IMR-90 (cell line): ENCODE results near the gene FANCD2OS. TPM values are rescaled to one million over a fixed set of nuclear protein-coding genes. Genes with fewer than 3 reads are reported as not detected.
A peak's percentile ranks its signal among the peaks of the same experiment; 100 is the strongest.
"Not testable (repeated sequence)": the region's sequence is repeated elsewhere in the genome, so short reads cannot be mapped to it uniquely, and the experiment has no call there.

Experiments used
- ATAC-seq: fragments of 200-7000 bp; cut with Tn5 transposase; 2 replicates; pipeline ENCODE4 v1.9.1; 2020; ENCODE audit warnings: low read depth, mild to moderate bottlenecking, moderate library complexity
- BruUV-seq: library from RNA; stranded (reverse); fragments of 400-500 nt; replicated peaks from 2 replicates; lab custom pipeline; 2021; lab: Mats Ljungman, UMichigan
- CTCF ChIA-PET: fragments of 300-600 bp; formaldehyde crosslinking; extraction: SDS; loops from one replicate; lab custom pipeline; 2021; ENCODE audit warnings: antibody characterized with exemption; lab: Yijun Ruan, JAX
- POLR2A ChIA-PET: fragments of 300-600 bp; sonication (Branson Sonifier 250); formaldehyde crosslinking; loops from one replicate; lab custom pipeline; 2022; ENCODE audit warnings: antibody characterized with exemption; ENCODE audit not compliant: unreplicated experiment; lab: Charles Lee
- DNase-seq: peaks from one replicate; pipeline ENCODE4 v3.0.0; 2013
- H2AFZ ChIP-seq: replicated peaks from 2 replicates; pipeline ENCODE3; 2013; ENCODE audit warnings: low read length, mild to moderate bottlenecking; ENCODE audit not compliant: poor library complexity
- H2AK5ac ChIP-seq: 2 replicates; pipeline ENCODE4 v1.6.1; 2013; ENCODE audit warnings: low read depth, low read length, inconsistent platforms
- H2AK9ac ChIP-seq: replicated peaks from 2 replicates; pipeline ENCODE3; 2013; ENCODE audit warnings: mild to moderate bottlenecking, low read depth, low read length, moderate library complexity; ENCODE audit not compliant: poor library complexity
- H2BK120ac ChIP-seq: 2 replicates; pipeline ENCODE4 v1.6.1; 2013; ENCODE audit warnings: low read depth, low read length, inconsistent platforms
- H2BK15ac ChIP-seq: 3 replicates; pipeline ENCODE4 v1.6.1; 2013; ENCODE audit warnings: low read depth, low read length, inconsistent platforms
- H2BK20ac ChIP-seq: 2 replicates; pipeline ENCODE4 v1.6.1; 2013; ENCODE audit warnings: low read depth, mild to moderate bottlenecking, inconsistent platforms, low read length, moderate library complexity
- H2BK5ac ChIP-seq: 2 replicates; pipeline ENCODE4 v1.6.1; 2013; ENCODE audit warnings: mild to moderate bottlenecking, low read depth, low read length, inconsistent platforms; ENCODE audit not compliant: poor library complexity, severe bottlenecking
- H3K14ac ChIP-seq: replicated peaks from 2 replicates; pipeline ENCODE4 v1.6.1; 2013; ENCODE audit warnings: low read depth, low read length, inconsistent platforms
- H3K18ac ChIP-seq: 2 replicates; pipeline ENCODE4 v1.6.1; 2013; ENCODE audit warnings: low read depth, low read length, control low read depth
- H3K23ac ChIP-seq: 2 replicates; pipeline ENCODE4 v1.6.1; 2013; ENCODE audit warnings: low read depth, low read length, inconsistent platforms
- H3K27ac ChIP-seq: 2 replicates; pipeline ENCODE4 v1.5.1; 2013; ENCODE audit warnings: mild to moderate bottlenecking, control low read depth, low read length; ENCODE audit not compliant: insufficient read depth
- H3K27me3 ChIP-seq: 2 replicates; pipeline ENCODE4 v1.6.1; 2013; ENCODE audit warnings: low read length; ENCODE audit not compliant: control insufficient read depth, insufficient read depth
- H3K36me3 ChIP-seq: 2 replicates; pipeline ENCODE4 v1.6.1; 2013; ENCODE audit warnings: low read length, mixed read lengths; ENCODE audit not compliant: control insufficient read depth, insufficient read depth
- H3K4ac ChIP-seq: 2 replicates; pipeline ENCODE4 v1.6.1; 2013; ENCODE audit warnings: low read depth, low read length, inconsistent platforms
- H3K4me1 ChIP-seq: 2 replicates; pipeline ENCODE4 v1.6.1; 2013; ENCODE audit warnings: low read length, mixed read lengths; ENCODE audit not compliant: control insufficient read depth, insufficient read depth
- H3K4me2 ChIP-seq: 2 replicates; pipeline ENCODE4 v1.6.1; 2013; ENCODE audit warnings: low read depth, mild to moderate bottlenecking, control low read depth, low read length, moderate library complexity
- H3K4me3 ChIP-seq: 2 replicates; pipeline ENCODE4 v1.5.1; 2013; ENCODE audit warnings: low read depth, mild to moderate bottlenecking, control low read depth, low read length, moderate library complexity; ENCODE audit not compliant: insufficient read depth
- H3K56ac ChIP-seq: 2 replicates; pipeline ENCODE4 v1.6.1; 2013; ENCODE audit warnings: low read length, inconsistent platforms; ENCODE audit not compliant: insufficient read depth; ENCODE audit errors: extremely low read depth
- H3K79me1 ChIP-seq, 2 experiments: 2 replicates each; pipeline ENCODE4 v1.6.1; 2013; ENCODE audit warnings: low read length in 2 of 2, inconsistent platforms in 1 of 2, low read depth in 1 of 2
- H3K9ac ChIP-seq: 2 replicates; pipeline ENCODE4 v1.6.1; 2013; ENCODE audit warnings: low read depth, low read length, control low read depth
- H3K9me1 ChIP-seq: 2 replicates; pipeline ENCODE4 v1.6.1; 2013; ENCODE audit warnings: low read length, inconsistent platforms; ENCODE audit not compliant: insufficient read depth
- H3K9me3 ChIP-seq: 2 replicates; pipeline ENCODE4 v1.6.1; 2013; ENCODE audit warnings: low read length; ENCODE audit not compliant: control insufficient read depth, insufficient read depth
- H4K20me1 ChIP-seq: 2 replicates; pipeline ENCODE4 v1.6.1; 2013; ENCODE audit warnings: low read length, inconsistent platforms; ENCODE audit not compliant: insufficient read depth
- H4K5ac ChIP-seq: 2 replicates; pipeline ENCODE4 v1.6.1; 2013; ENCODE audit warnings: mild to moderate bottlenecking, low read depth, low read length, control low read depth
- H4K8ac ChIP-seq, 2 experiments: 2 replicates each; pipeline ENCODE4 v1.6.1; 2013; ENCODE audit warnings: low read depth in 2 of 2, low read length in 2 of 2, control low read depth in 1 of 2, inconsistent platforms in 1 of 2
- H4K91ac ChIP-seq: 2 replicates; pipeline ENCODE4 v1.6.1; 2013; ENCODE audit warnings: low read depth, low read length, inconsistent platforms; ENCODE audit not compliant: insufficient read depth
- CEBPB ChIP-seq: IDR thresholded peaks from 2 replicates; pipeline ENCODE4 v1.6.1; 2012; ENCODE audit warnings: low read depth, low read length, improper control_type of control experiment
- RAD21 ChIP-seq: IDR thresholded peaks from 2 replicates; pipeline ENCODE4 v1.6.1; 2012; ENCODE audit warnings: low read length, improper control_type of control experiment
- RCOR1 ChIP-seq: IDR thresholded peaks from 2 replicates; pipeline ENCODE4 v1.6.1; 2012; ENCODE audit warnings: mild to moderate bottlenecking, low read length, improper control_type of control experiment; ENCODE audit not compliant: insufficient replicate concordance
- RFX5 ChIP-seq: IDR thresholded peaks from 2 replicates; pipeline ENCODE4 v1.8.0; 2012; ENCODE audit warnings: low read depth, mild to moderate bottlenecking, low read length, moderate library complexity
- WGBS, 2 experiments: methylation state at CpG; one replicate each; pipeline versions ENCODE4 v1.1.5 to v1.1.7; 2013; ENCODE audit warnings: missing lambda C conversion rate in 2 of 2; ENCODE audit not compliant: insufficient read length in 1 of 2; ENCODE audit errors: extremely low coverage in 2 of 2; 5-methylcytosine and 5-hydroxymethylcytosine counted together
- dilution Hi-C: fragments of 300-500 bp; cut with HindIII; formaldehyde crosslinking; loops from one replicate; pipeline ENCODE4 v1.14.3; 2018; ENCODE audit warnings: low sequenced_read_pairs; ENCODE audit not compliant: unreplicated experiment
- in situ Hi-C: fragments of 300-500 bp; cut with MboI; formaldehyde crosslinking; loops from 3 replicates; pipeline ENCODE4 v1.14.3; 2019; ENCODE audit warnings: low sequenced_read_pairs, inconsistent platforms, mixed read lengths
- intact Hi-C: fragments of 100-400 bp; cut with micrococcal nuclease; formaldehyde crosslinking; loops from 2 replicates; pipeline ENCODE4 v1.10.0; 2022
- polyA plus RNA-seq, 3 experiments: library from polyadenylated mRNA; depleted of rRNA; stranded (reverse); fragments of >200 nt; gene quantifications; 2 replicates each; pipeline ENCODE4 v1.2.3, GENCODE V29; 2012; ENCODE audit warnings: low replicate concordance in 1 of 3
- total RNA-seq: library from RNA; depleted of rRNA; stranded (reverse); fragments of >200 nt; gene quantifications from 2 replicates; pipeline ENCODE4 v1.2.3, GENCODE V29; 2012

The FANCD2OS gene
- total and polyA plus RNA-seq, 2 of the 4 experiments (the other 2 are of a cell fraction): not detected

DNA sequence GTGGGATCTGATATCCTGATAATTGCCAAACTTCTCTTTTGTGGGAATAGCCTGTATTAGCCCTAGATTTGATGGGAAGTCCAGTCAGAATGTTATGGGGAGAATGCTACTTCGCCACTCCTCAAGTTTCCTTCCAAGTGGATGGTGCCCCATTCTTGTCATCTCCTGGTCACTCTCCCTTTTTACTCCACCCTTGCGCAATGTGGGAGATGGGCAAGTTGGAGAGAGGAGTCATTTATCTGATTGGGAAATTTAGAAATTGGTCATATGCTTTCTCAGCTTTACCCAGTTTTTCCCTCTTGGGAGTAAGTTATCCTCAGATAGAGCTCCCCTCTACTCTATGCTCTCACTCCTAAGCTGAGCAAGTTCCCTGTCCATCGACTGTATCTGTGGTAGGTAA, 14.4 kb downstream of the FANCD2OS start:
- no peaks in the 10 kb centered on the region for H3K79me1 ChIP-seq
- H3K23ac ChIP-seq: no peak overlapping the region
- CTCF ChIA-PET: no interaction called here
- H2AK9ac ChIP-seq: no peak overlapping the region
- no peak overlapping the region for H2AK5ac ChIP-seq
- H2BK20ac ChIP-seq: no peak overlapping the region
- H3K36me3 ChIP-seq: peaks cover 6% of the 10 kb centered on the region; the same call in 1 of the 2 replicates
- no peak overlapping the region for H4K8ac ChIP-seq
- no peak overlapping the region for H3K27ac ChIP-seq
- no peak overlapping the region for H4K5ac ChIP-seq
- H3K9me3 ChIP-seq: no peaks in the 10 kb centered on the region
- no CpG with 5 or more reads among the region's 3 CpGs for WGBS, 2 experiments
- ATAC-seq (no peak), DNase-seq (no peak)
- no peaks in the 10 kb centered on the region for H3K27me3 ChIP-seq
- no peak overlapping the region for H3K14ac ChIP-seq
- no peak overlapping the region for H3K4ac ChIP-seq
- no peak overlapping the region for H3K56ac ChIP-seq
- peaks cover 6% of the 10 kb centered on the region; the same call in 1 of the 2 replicates for H3K9me1 ChIP-seq
- no TSS peak for BruUV-seq
- no peak overlapping the region for H3K4me3 ChIP-seq
- H2AFZ ChIP-seq: no peak overlapping the region
- H4K91ac ChIP-seq: no peak overlapping the region
- no peak overlapping the region for H3K4me2 ChIP-seq
- no peak overlapping the region for H2BK5ac ChIP-seq
- H2BK120ac ChIP-seq: no peak overlapping the region
- no peak overlapping the region for H3K18ac ChIP-seq
- H4K20me1 ChIP-seq: no peaks in the 10 kb centered on the region
- H2BK15ac ChIP-seq: no peak overlapping the region
- H3K4me1 ChIP-seq: peaks cover 3% of the 10 kb centered on the region
- dilution Hi-C loops (no loop called here), intact Hi-C loops (no loop called here), in situ Hi-C loops (no loop called here)
- POLR2A ChIA-PET: no interaction called here
- no peak overlapping the region for H3K9ac ChIP-seq
- no peak for TF ChIP-seq RFX5
- peak; percentile 71 for TF ChIP-seq CEBPB
- TF ChIP-seq RAD21: no peak
- TF ChIP-seq RCOR1: no peak

DNA sequence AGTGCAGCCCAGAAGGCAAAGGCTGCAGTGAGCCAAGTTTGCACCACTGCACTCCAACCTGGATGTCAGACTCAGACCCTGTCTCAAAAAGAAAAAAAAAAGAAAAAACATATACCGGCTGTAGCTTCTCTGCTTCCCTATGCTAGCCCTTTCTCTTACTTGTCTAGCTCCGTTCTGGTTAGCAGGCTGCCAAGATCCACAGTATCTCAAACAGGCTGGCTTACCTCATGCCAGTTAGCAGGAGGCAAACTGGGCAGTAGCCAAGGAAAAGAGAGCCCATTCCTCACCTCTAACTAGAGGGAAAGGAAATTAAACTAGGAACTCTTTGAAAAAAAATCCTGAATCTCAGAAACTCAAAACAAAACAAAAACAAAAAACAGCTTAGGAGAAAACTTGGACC, 16.7 kb downstream of the FANCD2OS start:
- H3K9ac ChIP-seq, H2AK5ac ChIP-seq, H3K23ac ChIP-seq, H3K9me3 ChIP-seq, intact Hi-C loops, ATAC-seq, H3K79me1 ChIP-seq, H3K14ac ChIP-seq, H2BK5ac ChIP-seq, H3K4me2 ChIP-seq, H2AK9ac ChIP-seq, H2BK15ac ChIP-seq, H2BK120ac ChIP-seq, H4K91ac ChIP-seq, H3K4ac ChIP-seq, H3K4me1 ChIP-seq, H3K27me3 ChIP-seq, H4K5ac ChIP-seq, H3K18ac ChIP-seq, dilution Hi-C loops, H3K9me1 ChIP-seq, H3K36me3 ChIP-seq, H4K8ac ChIP-seq, H3K56ac ChIP-seq, H2BK20ac ChIP-seq, CTCF ChIA-PET, POLR2A ChIA-PET, H4K20me1 ChIP-seq, DNase-seq, H2AFZ ChIP-seq, H3K27ac ChIP-seq, in situ Hi-C loops, BruUV-seq, H3K4me3 ChIP-seq: not testable (repeated sequence)
- no CpG with 5 or more reads among the region's 2 CpGs for WGBS, 2 experiments
